GM18498 (cell line): Measurements from ENCODE around the gene MSLN.
A peak's percentile ranks its signal among the peaks of the same experiment; 100 is the strongest.
"Not testable (repeated sequence)": the region's sequence is repeated elsewhere in the genome, so short reads cannot be mapped to it uniquely, and the experiment has no call there.

Source experiments
- ATAC-seq: cut with Tn5 transposase; IDR thresholded peaks from one replicate; pipeline ENCODE4 v1.9.1; 2021; ENCODE audit warnings: mild to moderate bottlenecking, moderate library complexity; ENCODE audit not compliant: unreplicated experiment

MSLN gene

GRCh38 chr16:760545-761343 lies at the start of gene MSLN:
Gene MSLN, plus strand, starts transcription at chr16:760734. Its CDS starts 1,947 bp downstream, at chr16:762681.
- no peak for ATAC-seq

GRCh38 chr16:711084-711483 lies 49.5 kb upstream of the MSLN start:
- no peak for ATAC-seq

DNA sequence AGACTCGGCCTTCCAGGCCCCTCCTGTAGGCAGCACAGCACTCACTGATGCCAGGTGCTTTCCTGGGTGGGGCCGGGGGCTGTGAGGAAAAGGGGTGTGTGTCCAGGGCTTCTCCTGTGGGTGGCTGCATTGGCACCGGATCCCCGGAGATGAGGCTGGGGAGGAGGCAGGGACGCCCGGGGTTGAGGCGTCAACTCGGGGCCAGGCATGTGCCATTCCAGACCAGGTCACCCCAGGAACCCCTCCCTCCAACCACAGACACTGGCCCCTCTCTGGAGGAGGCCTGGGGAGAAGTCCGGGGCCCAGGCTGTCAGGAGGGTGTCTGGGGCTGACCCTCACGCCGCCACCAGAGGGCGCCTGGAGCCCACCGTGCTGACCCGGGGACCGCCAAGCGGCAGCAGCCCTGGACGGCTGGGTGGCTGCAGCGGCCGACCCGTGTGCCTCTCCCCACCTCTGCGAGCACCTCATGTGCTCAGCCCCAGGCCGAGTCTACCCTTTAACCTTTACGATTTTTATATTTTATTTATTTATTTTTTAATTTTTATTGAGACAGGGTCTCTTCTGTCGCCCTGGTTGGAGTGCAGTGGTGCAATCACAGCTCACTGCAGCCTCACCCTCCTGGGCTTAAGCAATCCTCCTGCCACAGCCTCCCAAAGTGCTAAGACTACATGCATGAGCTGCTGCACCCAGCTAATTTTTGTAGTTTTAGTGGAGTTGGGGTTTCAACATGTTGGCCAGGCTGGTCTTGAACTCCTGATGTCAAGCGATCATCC lies 48.8 kb upstream of the MSLN start:
- peak; percentile 42 for ATAC-seq

- ATAC-seq, result not testable (repeated sequence)
Observed at GRCh38 chr16:712740-713250, 47.7 kb upstream of the MSLN start.

GRCh38 chr16:714079-714478 lies 46.5 kb upstream of the MSLN start:
- no peak for ATAC-seq

GRCh38 chr16:714558-715476 lies 45.7 kb upstream of the MSLN start, which contains the start of gene METRN:
Gene METRN, plus strand, starts transcription at chr16:715118. Its CDS starts 172 bp downstream, at chr16:715290.
- ATAC-seq, result peak; percentile 77

- ATAC-seq, result peak; percentile 14
Observed at GRCh38 chr16:715477-716199, 44.9 kb upstream of the MSLN start.

DNA sequence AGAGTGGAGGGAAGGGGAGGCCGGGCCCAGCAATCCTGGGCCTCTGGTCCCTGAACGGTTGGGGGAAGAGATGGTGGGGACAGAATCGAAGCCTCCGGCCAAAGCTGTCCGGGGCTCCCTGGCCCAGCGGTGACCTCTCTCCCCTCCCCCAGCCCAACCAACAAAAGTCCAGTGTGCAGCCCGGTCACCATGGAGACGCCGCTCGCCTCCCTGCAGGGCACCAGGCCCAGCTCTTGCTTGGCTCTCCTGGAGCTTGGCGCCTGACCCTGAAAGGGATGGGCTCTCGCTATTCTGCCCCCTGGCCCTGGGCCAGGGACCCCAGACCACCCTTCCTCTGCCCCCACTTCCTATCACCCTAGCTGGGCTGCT lies 44.4 kb upstream of the MSLN start:
- no peak for ATAC-seq

DNA sequence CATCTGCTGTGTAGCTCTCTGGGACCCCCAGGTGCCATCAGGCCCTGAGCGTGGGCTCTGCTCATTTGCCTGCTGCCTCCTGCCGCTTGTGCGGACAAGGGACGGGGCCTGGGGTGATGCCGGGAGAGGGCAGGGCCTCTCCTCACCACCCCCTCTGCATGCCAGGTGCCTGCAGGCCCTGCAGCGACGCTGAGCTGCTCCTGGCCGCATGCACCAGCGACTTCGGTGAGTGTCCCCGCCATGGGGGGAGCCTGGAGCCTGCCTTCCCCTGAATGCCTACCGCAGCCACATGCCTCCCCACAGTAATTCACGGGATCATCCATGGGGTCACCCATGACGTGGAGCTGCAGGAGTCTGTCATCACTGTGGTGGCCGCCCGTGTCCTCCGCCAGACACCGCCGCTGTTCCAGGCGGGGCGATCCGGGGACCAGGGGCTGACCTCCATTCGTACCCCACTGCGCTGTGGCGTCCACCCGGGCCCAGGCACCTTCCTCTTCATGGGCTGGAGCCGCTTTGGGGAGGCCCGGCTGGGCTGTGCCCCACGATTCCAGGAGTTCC lies 43.7 kb upstream of the MSLN start:
- no peak for ATAC-seq

DNA sequence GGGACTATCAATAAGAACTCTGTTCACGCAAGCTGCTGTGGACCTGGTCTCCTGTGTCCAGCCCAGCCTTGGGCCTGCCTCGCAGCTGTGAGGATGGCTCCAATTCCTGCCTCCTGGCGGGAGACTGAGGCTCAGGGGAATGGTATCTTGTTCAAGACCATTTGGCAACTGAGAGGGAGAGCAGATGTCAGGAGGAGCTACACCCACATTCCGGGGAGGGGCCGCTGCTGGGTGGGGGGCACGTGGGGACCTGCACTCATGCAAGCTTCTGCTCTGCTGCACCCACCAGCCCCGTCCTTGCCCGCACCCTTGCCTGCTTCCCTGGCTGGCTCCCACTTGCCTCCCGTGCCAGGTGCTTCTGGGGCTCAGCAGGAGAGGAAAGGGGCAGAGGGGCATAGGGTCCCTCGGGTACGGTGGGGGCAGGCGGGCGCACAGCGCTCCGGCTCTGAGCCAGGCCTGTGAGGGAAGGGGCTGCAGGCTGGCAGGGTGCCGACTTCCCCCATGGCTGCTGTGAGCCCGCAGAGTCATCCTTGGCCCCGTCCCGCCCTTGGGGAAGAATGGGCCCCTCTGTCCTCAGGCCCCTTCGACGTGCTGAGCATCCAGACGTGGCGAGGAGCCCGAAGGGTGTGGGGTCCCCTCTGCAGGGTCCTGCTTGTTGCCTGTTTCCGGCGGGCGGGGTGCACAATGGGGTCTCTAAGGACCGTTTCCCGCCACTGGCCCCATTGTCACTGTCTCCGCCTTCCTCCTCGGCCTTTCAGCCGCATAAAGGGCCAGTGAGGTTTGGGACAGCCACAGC lies 42.9 kb upstream of the MSLN start:
- ATAC-seq, result no peak

DNA sequence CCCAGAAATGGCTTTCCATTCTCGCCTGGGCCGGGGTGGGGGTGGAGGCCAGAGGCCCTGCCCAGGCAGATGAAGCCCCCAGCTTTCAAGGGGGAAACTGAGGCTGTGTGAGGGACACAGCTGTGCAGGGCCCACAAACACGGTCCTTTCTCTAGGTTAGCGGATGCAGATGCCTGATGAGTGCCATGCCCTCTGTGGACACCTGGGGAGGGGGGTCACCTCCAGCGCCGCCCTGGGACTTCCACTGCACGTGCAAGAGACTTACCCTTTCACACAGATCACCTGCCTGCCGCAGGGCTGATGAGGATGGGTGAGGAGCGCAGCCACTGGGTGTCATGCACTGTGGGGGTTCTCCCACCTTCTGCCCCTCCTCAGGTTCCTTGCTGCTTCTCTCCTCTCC lies 42.1 kb upstream of the MSLN start:
- no peak for ATAC-seq

DNA sequence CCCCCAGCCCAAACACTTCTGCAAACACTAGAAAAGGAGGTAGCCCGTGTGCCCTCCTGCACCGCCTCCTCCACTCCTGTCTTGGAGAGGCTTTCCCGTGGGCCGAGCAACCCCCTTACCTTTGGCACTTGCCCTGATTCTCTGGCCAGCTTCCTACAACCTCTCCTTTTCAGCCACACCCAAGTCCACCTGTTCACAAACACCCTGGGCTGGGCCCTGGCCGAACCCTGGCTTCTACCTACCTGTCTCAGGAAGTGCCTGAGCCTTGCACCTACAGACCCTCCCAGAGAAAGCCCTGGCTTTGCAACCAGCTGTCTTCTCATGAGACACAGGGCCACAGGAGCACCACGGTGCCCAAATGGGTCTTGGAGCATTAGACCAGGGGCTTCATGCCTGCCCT lies 41.6 kb upstream of the MSLN start:
- ATAC-seq, result no peak

- ATAC-seq, result no peak
Observed at GRCh38 chr16:719815-720446, 40.6 kb upstream of the MSLN start.

GRCh38 chr16:720447-720989 lies 40.0 kb upstream of the MSLN start:
- ATAC-seq, result peak; percentile 20

DNA sequence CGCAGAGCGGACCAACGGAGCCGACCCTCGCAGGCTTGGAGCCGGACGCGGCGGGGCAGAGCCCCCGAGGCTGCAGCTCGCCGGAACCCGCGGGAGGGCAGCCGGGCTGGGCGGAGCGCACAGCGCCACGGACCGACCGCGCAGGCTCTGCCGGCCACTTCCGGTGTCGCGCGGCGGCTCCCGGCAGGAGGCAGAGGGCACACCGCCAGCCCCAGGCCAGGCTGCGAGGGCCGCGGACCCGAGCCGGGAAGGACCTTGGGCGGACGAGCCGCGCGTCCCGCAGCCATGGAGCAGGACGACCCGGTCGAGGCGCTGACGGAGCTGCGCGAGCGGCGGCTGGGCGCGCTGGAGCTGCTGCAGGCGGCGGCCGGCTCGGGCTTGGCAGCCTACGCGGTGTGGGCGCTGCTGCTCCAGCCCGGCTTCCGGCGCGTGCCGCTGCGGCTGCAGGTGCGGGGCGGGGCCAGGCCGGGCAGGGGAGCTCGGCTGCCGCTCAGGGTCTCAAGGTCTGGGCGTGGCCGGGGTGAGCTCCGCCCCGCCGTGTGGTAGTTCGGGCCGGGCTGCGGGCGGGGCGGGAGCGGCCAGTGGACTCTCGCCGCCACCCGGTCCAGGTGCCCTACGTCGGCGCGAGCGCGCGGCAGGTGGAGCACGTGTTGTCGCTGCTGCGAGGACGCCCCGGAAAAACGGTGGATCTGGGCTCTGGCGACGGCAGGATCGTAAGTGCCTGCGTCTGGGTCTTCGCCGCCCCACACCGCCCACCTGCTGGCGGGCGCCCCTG lies 39.4 kb upstream of the MSLN start, which contains the start of gene ANTKMT:
ANTKMT (plus strand) TSS at position 157 of the 775 bp plus-strand sequence; CDS start at position 286, 129 bp downstream.
- peak; percentile 82 for ATAC-seq

DNA sequence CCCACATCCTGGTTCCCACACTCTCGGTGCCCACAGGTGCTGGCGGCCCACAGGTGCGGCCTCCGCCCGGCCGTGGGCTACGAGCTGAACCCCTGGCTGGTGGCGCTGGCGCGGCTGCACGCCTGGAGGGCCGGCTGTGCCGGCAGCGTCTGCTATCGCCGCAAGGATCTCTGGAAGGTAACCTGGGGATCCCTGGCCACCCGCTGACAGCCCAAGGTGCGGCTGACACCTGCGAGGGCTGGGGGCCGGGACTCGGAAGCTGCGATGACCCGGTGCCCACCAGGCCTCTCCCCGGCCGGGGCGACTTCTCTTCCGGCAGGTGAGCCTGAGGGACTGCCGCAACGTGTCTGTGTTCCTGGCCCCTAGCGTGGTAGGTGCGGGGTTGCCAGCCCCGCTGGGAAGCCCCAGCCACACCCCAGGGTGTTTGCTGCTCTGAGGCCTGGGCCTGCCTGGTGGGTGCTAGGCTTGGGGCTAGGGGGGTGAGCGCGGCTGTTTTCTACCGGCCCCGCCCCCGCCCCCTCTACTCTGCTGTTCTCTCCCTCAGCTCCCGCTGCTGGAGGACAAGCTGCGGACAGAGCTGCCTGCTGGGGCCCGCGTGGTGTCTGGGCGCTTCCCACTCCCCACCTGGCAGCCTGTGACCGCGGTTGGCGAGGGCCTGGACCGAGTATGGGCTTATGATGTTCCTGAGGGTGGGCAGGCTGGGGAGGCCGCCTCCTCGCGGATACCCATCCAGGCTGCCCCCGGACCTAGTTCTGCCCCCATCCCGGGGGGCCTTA lies 38.6 kb upstream of the MSLN start:
- no peak for ATAC-seq
